Measurements from ENCODE around the gene HPN. TPM values are rescaled to one million over a fixed set of nuclear protein-coding genes. Genes with fewer than 3 reads are reported as not detected.

The HPN gene
- total and polyA plus RNA-seq, 2 of the 13 experiments (the other 11 are each of a cell fraction or from before 2014, with no cell fraction given): 46.7 to 261 TPM

GRCh38 chr19:35049456-35049855 is 7.9 kb downstream of the HPN start:
- H3K27ac ChIP-seq (ENCODE audit: extremely low read length, insufficient read depth, low read length): no peak overlapping the region
- no peak overlapping the region for H3K9ac ChIP-seq (ENCODE audit: insufficient read depth, low read depth, low read length)

More at GRCh38 chr19:35049456-35049855, 7.9 kb downstream of the HPN start:
- ChIA-PET CTCF (ENCODE audit: low intra/inter-chr PET ratio, low total read pairs) (no interaction called here), POLR2A (no interaction called here)
- H3K27me3 ChIP-seq (ENCODE audit: control insufficient read depth in 1 of 2, insufficient read depth in 2 of 2, low read length in 2 of 2): no peaks in the 10 kb centered on the region
- peaks cover 29% of the 10 kb centered on the region for H3K4me1 ChIP-seq (ENCODE audit: insufficient read depth, low read length)
- H3K4me2 ChIP-seq (ENCODE audit: low read depth, low read length): no peak overlapping the region
- ATAC-seq (no peak; the same call in 2 of the 3 replicates), DNase-seq (ENCODE audit: low spot score) (no peak), FAIRE-seq (no peak)
- H3K79me2 ChIP-seq (ENCODE audit: insufficient read depth, low read length): peaks cover 29% of the 10 kb centered on the region
- peaks cover 59% of the 10 kb centered on the region for H4K20me1 ChIP-seq (ENCODE audit: insufficient read depth, low read length)
- in situ Hi-C loops (cut with HindIII; ENCODE audit: extremely low pct_ligation_motif_present, low pct_unique_long_range_greater_than_20kb): no loop called here
- TF ChIP-seq ZNF362 (CRISPR knock-in tag; IDR thresholded peaks at IDR 0.05; ENCODE audit: borderline replicate concordance) (no peak), CCAR2 (optimal IDR thresholded peaks at IDR 0.05; ENCODE audit: low read depth, low read length) (no peak), SP4 (CRISPR knock-in tag; IDR thresholded peaks at IDR 0.05) (no peak), ZFX (CRISPR knock-in tag; IDR thresholded peaks at IDR 0.05; ENCODE audit: low read depth) (no peak), ARNT (IDR thresholded peaks at IDR 0.05) (no peak), PBX2 (CRISPR knock-in tag; IDR thresholded peaks at IDR 0.05) (no peak), TEAD2 (CRISPR knock-in tag; IDR thresholded peaks at IDR 0.05) (no peak), ZMAT5 (CRISPR knock-in tag; IDR thresholded peaks at IDR 0.05; ENCODE audit: borderline replicate concordance, low read depth) (no peak), ZNF629 (CRISPR knock-in tag; conservative IDR thresholded peaks at IDR 0.05) (no peak), ZNF883 (CRISPR knock-in tag; IDR thresholded peaks at IDR 0.05; ENCODE audit: not compliant biosample characterization) (no peak), ZNF296 (CRISPR knock-in tag; conservative IDR thresholded peaks at IDR 0.05) (no peak)
- no peaks in the 10 kb centered on the region for H3K9me3 ChIP-seq (ENCODE audit: low read length)
- intact Hi-C loops (cut with micrococcal nuclease; ENCODE audit: unreplicated experiment): no loop called here
- no peak overlapping the region for H3K4me3 ChIP-seq (replicated peaks in 1 of 3; ENCODE audit: insufficient read depth in 1 of 3, low read depth in 2 of 3, low read length in 3 of 3)
- 95% methylated on average over 2 of the region's 5 CpGs for WGBS (ENCODE audit: low lambda C conversion rate)
- BruUV-seq (replicated peaks): no TSS peak
- peaks cover 23 to 50% of the 10 kb centered on the region in 2 experiments; a peak in 4 of 5 replicates for H3K36me3 ChIP-seq (replicated peaks in 1 of 2; ENCODE audit: control insufficient read depth in 1 of 2, insufficient read depth in 2 of 2, low read length in 2 of 2)
- H2AFZ ChIP-seq (ENCODE audit: low read length): no peak overlapping the region
